K562 (cell line): ENCODE measurements around the gene MRPL55. TPM values are rescaled to one million over a fixed set of nuclear protein-coding genes. Genes with fewer than 3 reads are reported as not detected.

Source experiments
- ATAC-seq: fragments of 200-7000 bp; cut with Tn5 transposase; 3 replicates; pipeline ENCODE4 v1.9.1; 2020; ENCODE audit warnings: moderate library complexity
- BruUV-seq: library from RNA; stranded (reverse); fragments of 400-500 nt; replicated peaks from 2 replicates; lab custom pipeline; 2021; lab: Mats Ljungman, UMichigan
- CTCF ChIA-PET: fragments of 300-600 bp; formaldehyde crosslinking; extraction: SDS; loops from one replicate; lab custom pipeline; 2021; ENCODE audit warnings: low intra/inter-chr PET ratio; lab: Yijun Ruan, JAX
- POLR2A ChIA-PET: fragments of 300-600, 350-650 bp; sonication (Branson Sonifier 250); formaldehyde crosslinking; extraction: SDS; loops from one replicate; lab custom pipeline; 2021; ENCODE audit warnings: antibody characterized with exemption, inconsistent platforms; lab: Yijun Ruan, JAX
- DNase-seq, 4 experiments: peaks; one replicate each; pipeline versions ENCODE4 v3.0.0 to v3.0.0-alpha.2; 2011 to 2018; ENCODE audit warnings: low spot score in 3 of 4, mixed read lengths in 3 of 4; ENCODE audit errors: extremely low read depth in 1 of 4
- FAIRE-seq: peaks from 2 replicates; lab custom pipeline; 2011; peaks lifted over from hg19 to GRCh38; lab: Jason Lieb, UNC
- H2AFZ ChIP-seq: 2 replicates; pipeline ENCODE4 v1.6.0; 2011; ENCODE audit warnings: low read depth, low read length, control low read depth, inconsistent platforms
- H3K27ac ChIP-seq: fragments of 200-600 bp; 3 replicates; pipeline ENCODE4 v1.8.0; 2011; ENCODE audit warnings: low read depth, mild to moderate bottlenecking, control low read depth, inconsistent platforms, low read length, moderate library complexity, mixed read lengths; ENCODE audit errors: extremely low read depth
- H3K27me3 ChIP-seq, 2 experiments: fragments of 300-600 bp in 1 of 2; 2 replicates in 1 of 2; 3 replicates in 1 of 2; pipeline versions ENCODE4 v1.6.0 to v1.8.0; 2011; ENCODE audit warnings: inconsistent platforms in 2 of 2, low read length in 2 of 2, mild to moderate bottlenecking in 1 of 2, mixed read lengths in 1 of 2, moderate library complexity in 1 of 2; ENCODE audit not compliant: control insufficient read depth in 2 of 2, insufficient read depth in 2 of 2
- H3K36me3 ChIP-seq: fragments of 300-600 bp; 3 replicates; pipeline ENCODE4 v1.8.0; 2011; ENCODE audit warnings: mild to moderate bottlenecking, low read length, inconsistent platforms; ENCODE audit not compliant: control insufficient read depth, insufficient read depth
- H3K4me1 ChIP-seq, 2 experiments: fragments of 200-600 bp in 1 of 2; replicated peaks in 1 of 2; 2 replicates in 1 of 2; 3 replicates in 1 of 2; pipeline versions ENCODE4 v1.5.1 to v1.8.0; 2011; ENCODE audit warnings: inconsistent platforms in 2 of 2, low read length in 2 of 2, mild to moderate bottlenecking in 1 of 2, mixed read lengths in 1 of 2, moderate library complexity in 1 of 2; ENCODE audit not compliant: control insufficient read depth in 2 of 2, insufficient read depth in 2 of 2
- H3K4me2 ChIP-seq: 2 replicates; pipeline ENCODE4 v1.6.1; 2011; ENCODE audit warnings: low read length, control low read depth, inconsistent platforms, mixed read lengths; ENCODE audit not compliant: insufficient read depth
- H3K4me3 ChIP-seq: fragments of 200-600 bp; sonication (generic), shearing (Covaris generic); 2 replicates; pipeline ENCODE4 v1.5.1; 2016; ENCODE audit warnings: control low read depth, inconsistent platforms
- H3K79me2 ChIP-seq: fragments of 200-600 bp; 3 replicates; pipeline ENCODE4 v1.8.0; 2011; ENCODE audit warnings: low read length, inconsistent platforms; ENCODE audit not compliant: control insufficient read depth, insufficient read depth
- H3K9ac ChIP-seq, 2 experiments: 2 replicates each; pipeline versions ENCODE4 v1.6.0 to v1.6.1; 2011; ENCODE audit warnings: low read depth in 2 of 2, low read length in 2 of 2, control low read depth in 1 of 2, inconsistent platforms in 1 of 2, mild to moderate bottlenecking in 1 of 2, mixed read lengths in 1 of 2; ENCODE audit not compliant: insufficient read depth in 1 of 2
- H3K9me1 ChIP-seq: one replicate; pipeline ENCODE4 v1.6.0; 2011; ENCODE audit warnings: inconsistent platforms, mild to moderate bottlenecking, low read length, moderate library complexity; ENCODE audit not compliant: control insufficient read depth, insufficient read depth
- H3K9me3 ChIP-seq: replicated peaks from 2 replicates; pipeline ENCODE4 v1.5.1; 2011; ENCODE audit warnings: low read depth, low read length, inconsistent platforms; ENCODE audit not compliant: control insufficient read depth, insufficient read depth
- H4K20me1 ChIP-seq: replicated peaks from 2 replicates; pipeline ENCODE4 v1.6.1; 2011; ENCODE audit warnings: low read length, inconsistent platforms, mixed read lengths; ENCODE audit not compliant: control insufficient read depth, insufficient read depth
- ARNT ChIP-seq, 2 experiments: fragments of 450-650 bp; IDR thresholded peaks; 2 replicates each; pipeline ENCODE4 v1.6.1; 2016; ENCODE audit warnings: mild to moderate bottlenecking in 1 of 2
- BCLAF1 ChIP-seq, 2 experiments: fragments of 450-650 bp in 1 of 2; IDR thresholded peaks; 2 replicates each; pipeline ENCODE4 v1.6.1; 2011 to 2017; ENCODE audit warnings: low read depth in 2 of 2, antibody characterized with exemption in 1 of 2, borderline replicate concordance in 1 of 2, low read length in 1 of 2, mild to moderate bottlenecking in 1 of 2, mixed read lengths in 1 of 2; ENCODE audit not compliant: control insufficient read depth in 1 of 2
- CTBP1 ChIP-seq: fragments of 450-650 bp; IDR thresholded peaks from 2 replicates; pipeline ENCODE4 v1.6.1; 2016; ENCODE audit warnings: borderline replicate concordance
- FOXP1 ChIP-seq: sonication (generic); formaldehyde crosslinking; IDR thresholded peaks from 2 replicates; pipeline ENCODE4 v1.8.0; 2022; ENCODE audit warnings: mild to moderate bottlenecking, missing genetic modification reagents
- NFE2L1 ChIP-seq: fragments of 450-650 bp; IDR thresholded peaks from 2 replicates; pipeline ENCODE4 v1.6.1; 2016; ENCODE audit warnings: missing genetic modification characterization, low read depth, mild to moderate bottlenecking, missing compliant biosample characterization, moderate library complexity, borderline replicate concordance
- SMAD4 ChIP-seq: fragments of 250-450 bp; sonication (Bioruptor Pico); conservative IDR thresholded peaks from 2 replicates; pipeline ENCODE4 v1.8.0; 2021; ENCODE audit warnings: inconsistent platforms, mild to moderate bottlenecking, moderate library complexity
- SRSF9 ChIP-seq: fragments of 200-400 bp; formaldehyde crosslinking; IDR thresholded peaks from 2 replicates; pipeline ENCODE4 v1.6.1; 2017; ENCODE audit warnings: low read depth, low read length, borderline replicate concordance
- TEAD2 ChIP-seq: fragments of 450-650 bp; IDR thresholded peaks from 2 replicates; pipeline ENCODE4 v1.6.1; 2016; ENCODE audit warnings: missing genetic modification characterization, control low read depth, missing compliant biosample characterization
- ZEB2 ChIP-seq: fragments of 450-650 bp; IDR thresholded peaks from 2 replicates; pipeline ENCODE4 v1.6.1; 2016
- WGBS: fragments of 100-300 bp; shearing (Covaris generic); methylation state at CpG from one replicate; pipeline ENCODE4 v1.1.6; 2016; ENCODE audit warnings: low coverage, mixed read lengths; ENCODE audit not compliant: insufficient coverage; ENCODE audit errors: missing lambda C conversion rate; 5-methylcytosine and 5-hydroxymethylcytosine counted together
- in situ Hi-C: fragments of 300-500 bp; cut with MboI; formaldehyde crosslinking; loops from 4 replicates; pipeline ENCODE4 v1.15.0; 2018; ENCODE audit warnings: inconsistent platforms, mixed read lengths
- intact Hi-C: fragments of 100-400 bp; cut with micrococcal nuclease; formaldehyde crosslinking; loops from 2 replicates; pipeline ENCODE4 v1.14.2; 2022
- polyA plus RNA-seq, 8 experiments: library from polyadenylated mRNA; depleted of rRNA in 4 of 8; stranded (reverse) in 5 of 8; unstranded in 3 of 8; fragments of >200 nt; fragmentation: Nextera tagmentation in 2 of 8; fragmentation: Illumina TruSeq in 1 of 8; extraction: Ambion mirVana in 2 of 8; extraction: Trizol in 1 of 8; gene quantifications; 2 replicates each; pipeline versions ENCODE4 v1.2.1 to v1.2.3, GENCODE V29; 2011 to 2014; ENCODE audit warnings: inconsistent platforms in 1 of 8, missing spikeins in 1 of 8
- total RNA-seq, 7 experiments: library from RNA; depleted of rRNA in 6 of 7; stranded (reverse); fragments of >200 nt in 6 of 7; fragmentation: Illumina TruSeq in 2 of 7; extraction: Trizol in 2 of 7; gene quantifications; 2 replicates each; pipeline versions ENCODE4 v1.2.1 to v1.2.3, GENCODE V29; 2011 to 2021; ENCODE audit warnings: low replicate concordance in 1 of 7

Gene MRPL55
- total and polyA plus RNA-seq, 9 of the 15 experiments (the other 6 are each of a cell fraction or from before 2014, with no cell fraction given): 34.9 to 228 (median 81.0) TPM

GRCh38 chr1:228109962-228110488 lies 926 bp upstream of the MRPL55 start:
- H3K9me1 ChIP-seq: no peaks in the 10 kb centered on the region
- peak overlapping the region; percentile 86 to 99 for H3K9ac ChIP-seq
- peaks cover 16 to 38% of the 10 kb centered on the region in 2 experiments; a peak in 4 of 5 replicates for H3K4me1 ChIP-seq
- H3K9me3 ChIP-seq: no peaks in the 10 kb centered on the region
- CTCF ChIA-PET: no interaction called here
- POLR2A ChIA-PET: interaction anchor here (0.6 to 2.5 kb wide), 13 partner anchors 11 to 379 kb away, joined by 3 to 22 read pairs (median 3); no protein-coding TSS in a partner anchor
- H2AFZ ChIP-seq: peak overlapping the region; percentile 94
- H3K4me3 ChIP-seq: peak overlapping the region; percentile 81
- H3K79me2 ChIP-seq: peaks cover 27% of the 10 kb centered on the region
- WGBS: 22% methylated on average over 15 of the region's 15 CpGs
- peak overlapping the region; percentile 97 for H3K4me2 ChIP-seq
- H3K27me3 ChIP-seq: no peaks in the 10 kb centered on the region
- in situ Hi-C loops (no loop called here), intact Hi-C loops (no loop called here)
- ATAC-seq: peak; percentile 9
- peak overlapping the region; percentile 76 for H3K27ac ChIP-seq
- BruUV-seq: TSS peak; percentile 43
- DNase-seq: peak in 3 of 4 experiments; percentile 5 to 40 (median 32)
- no peaks in the 10 kb centered on the region for H4K20me1 ChIP-seq
- FAIRE-seq: peak; percentile 73
- H3K36me3 ChIP-seq: peaks cover 27% of the 10 kb centered on the region; the same call in 2 of the 3 replicates
- no peak for TF ChIP-seq ARNT (IDR thresholded peaks at IDR 0.05)
- TF ChIP-seq NFE2L1 (tag): no peak; the same call in 1 of the 2 replicates
- no peak for TF ChIP-seq SRSF9
- TF ChIP-seq CTBP1: 0 out of 2 replicates have a peak, but pooled peaks have one; percentile 19
- TF ChIP-seq FOXP1 (CRISPR knock-in tag): no peak
- no peak for TF ChIP-seq BCLAF1 (IDR thresholded peaks at IDR 0.05; ENCODE audit: borderline replicate concordance in 1 of 2, control insufficient read depth in 1 of 2, low read depth in 2 of 2, low read length in 1 of 2)
- TF ChIP-seq TEAD2 (tag): 0 out of 2 replicates have a peak, but pooled peaks have one; percentile 27
- 0 out of 2 replicates have a peak, but pooled peaks have one; percentile 2 for TF ChIP-seq SMAD4
- TF ChIP-seq ZEB2: 0 out of 2 replicates have a peak, but pooled peaks have one; percentile 14
